Measurements from ENCODE around the gene NUBP1.

GRCh38 chr16:10806698-10807097 is 63.1 kb downstream of the NUBP1 start:
- TF ChIP-seq CTCF (IDR thresholded peaks at IDR 0.05; ENCODE audit: low read depth, low read length, poor library complexity, severe bottlenecking) (no peak), EZH2phosphoT487 (IDR thresholded peaks at IDR 0.05; ENCODE audit: borderline replicate concordance, low read length) (no peak)
